GM15510 (cell line): Measurements from ENCODE around the gene PCBP2.

ENCODE experiments used
- POLR2A ChIP-seq: IDR thresholded peaks from 3 replicates; pipeline ENCODE4 v1.6.1; 2011; ENCODE audit warnings: borderline replicate concordance; ENCODE audit not compliant: insufficient read length; ENCODE audit errors: extremely low read depth

PCBP2 gene

DNA sequence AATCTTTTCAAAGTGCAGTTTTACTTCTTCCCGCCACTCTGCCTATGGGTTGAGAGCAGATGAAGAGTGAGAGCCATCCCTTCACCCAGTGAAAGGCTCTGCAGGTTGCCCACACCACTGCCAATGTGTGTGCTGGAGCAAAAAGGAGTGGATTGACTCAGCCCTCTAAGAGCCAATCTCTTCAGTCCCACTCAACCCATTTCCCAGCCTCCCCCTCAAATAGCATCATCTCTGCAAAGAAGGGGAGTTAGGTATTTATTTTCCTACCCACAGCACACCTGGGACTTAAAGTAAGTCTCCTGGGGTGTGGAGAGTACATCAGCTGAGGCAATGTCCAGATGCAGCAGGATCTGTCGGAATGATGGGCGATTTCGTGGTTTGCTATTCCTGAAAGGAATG is 32.1 kb downstream of the PCBP2 start:
- TF ChIP-seq POLR2A: no peak

DNA sequence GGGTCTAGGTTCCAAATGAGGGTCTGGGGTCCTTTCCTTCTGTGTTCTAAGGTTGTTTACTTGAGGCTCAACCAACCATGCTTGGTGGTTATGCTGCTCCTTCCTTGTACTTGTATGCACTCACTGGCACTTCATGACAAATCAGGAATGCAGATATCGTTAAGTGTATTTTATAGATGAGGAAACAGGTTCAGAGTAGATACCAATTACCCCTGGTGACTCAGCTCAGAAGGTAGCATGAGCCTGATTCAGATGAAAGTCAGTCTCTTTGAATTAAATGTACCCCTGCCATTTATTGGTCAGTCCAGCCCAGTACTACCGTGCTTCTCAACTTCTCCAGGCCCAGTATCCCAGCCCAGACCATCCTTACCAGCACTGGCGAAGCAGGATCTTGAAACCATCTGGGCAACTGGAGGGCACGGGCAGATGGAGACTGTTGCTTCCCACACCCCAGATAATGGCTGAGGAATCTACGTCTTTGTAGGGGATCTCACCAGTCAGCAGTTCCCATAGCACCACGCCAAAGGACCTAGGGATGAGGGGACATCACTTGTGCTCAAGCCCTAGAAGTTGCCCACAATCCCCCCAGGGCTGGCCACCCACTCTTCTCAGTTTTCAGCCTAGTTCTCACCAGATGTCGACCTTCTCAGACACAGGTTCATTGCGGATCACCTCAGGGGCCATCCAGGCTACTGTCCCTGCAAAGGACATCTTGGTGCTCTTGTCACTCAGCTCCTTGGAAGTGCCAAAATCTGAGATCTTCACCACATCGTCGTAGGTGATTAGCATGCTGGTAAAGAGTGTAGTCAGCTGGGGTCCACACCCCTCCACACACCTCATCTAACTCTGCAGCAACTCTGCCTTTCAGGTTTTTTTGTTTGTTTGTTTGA is 33.0 kb downstream of the PCBP2 start:
- no peak for TF ChIP-seq POLR2A

- no peak for TF ChIP-seq POLR2A
Observed at GRCh38 chr12:53485955-53486735, 34.2 kb downstream of the PCBP2 start.

- no peak for TF ChIP-seq POLR2A
Observed at GRCh38 chr12:53486736-53487487, 35.0 kb downstream of the PCBP2 start.

DNA sequence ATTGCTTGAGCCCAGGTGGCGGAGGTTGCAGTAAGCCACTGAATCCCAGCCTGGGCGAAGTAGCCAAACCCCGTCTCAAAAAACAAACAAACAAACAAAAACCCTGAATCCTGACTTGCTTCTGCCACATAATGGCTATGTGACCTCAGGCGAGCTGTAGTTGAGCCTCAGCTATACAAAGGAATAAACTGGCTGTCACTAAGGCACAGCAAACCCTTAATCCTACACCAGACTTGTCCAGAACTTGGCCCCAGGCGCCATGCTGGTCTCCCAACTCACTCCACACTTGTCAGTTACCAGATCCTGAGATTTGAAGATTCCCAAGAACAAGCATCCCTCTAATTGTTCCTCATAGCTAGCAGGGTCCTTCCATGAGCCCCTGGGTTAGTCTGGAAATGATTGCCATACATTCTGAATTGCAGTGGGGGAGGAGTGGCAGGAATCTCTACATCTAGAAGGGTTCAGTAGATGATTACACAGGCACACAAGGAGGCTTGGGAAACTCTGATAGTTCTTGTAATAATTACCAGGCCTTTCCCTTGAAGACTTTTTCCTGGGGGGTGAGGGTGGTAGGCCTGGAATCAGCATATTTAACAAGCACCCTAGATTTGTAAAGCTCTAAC is 37.5 kb downstream of the PCBP2 start:
- no peak for TF ChIP-seq POLR2A

GRCh38 chr12:53492188-53492587 is 40.3 kb downstream of the PCBP2 start:
- TF ChIP-seq POLR2A: no peak

DNA sequence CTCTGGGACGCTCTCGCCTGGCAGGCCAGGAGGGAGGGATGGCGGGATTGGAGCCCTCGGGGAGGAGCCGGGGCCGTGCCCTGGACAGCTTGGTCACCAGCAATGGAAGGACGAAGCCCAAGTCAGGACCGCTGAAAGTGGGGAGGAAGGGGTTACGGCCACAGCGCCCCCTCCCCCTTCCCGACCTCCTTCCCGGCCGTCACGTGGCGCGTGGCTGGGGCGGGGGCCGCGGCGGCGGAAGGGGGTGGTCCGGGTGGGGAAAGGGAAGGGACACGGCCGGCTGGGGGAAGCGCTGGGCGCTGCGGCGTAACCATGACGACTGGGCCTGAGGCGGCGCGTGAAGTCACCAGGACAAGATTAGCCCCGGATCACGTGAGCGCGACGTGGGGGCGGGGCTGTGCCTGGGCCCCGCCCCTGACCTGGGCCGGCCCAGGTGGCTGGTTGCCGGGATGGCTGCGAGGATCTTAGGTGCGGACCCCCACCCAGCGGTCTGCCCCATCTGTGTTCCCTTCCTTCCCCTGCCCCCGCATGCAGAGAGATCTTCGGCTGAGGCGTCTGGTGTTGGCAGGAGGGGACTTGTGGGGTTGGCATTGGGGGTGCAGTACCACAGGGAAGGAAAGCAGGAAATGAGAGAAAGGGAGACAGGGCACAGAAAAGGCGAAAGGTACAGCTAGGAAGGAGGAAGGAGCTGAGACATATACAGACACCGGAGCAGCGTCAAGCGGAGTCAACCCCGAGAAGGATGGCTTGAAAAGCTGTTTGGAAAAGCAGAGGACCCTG is 41.1 kb downstream of the PCBP2 start:
- TF ChIP-seq POLR2A: peak; percentile 84

DNA sequence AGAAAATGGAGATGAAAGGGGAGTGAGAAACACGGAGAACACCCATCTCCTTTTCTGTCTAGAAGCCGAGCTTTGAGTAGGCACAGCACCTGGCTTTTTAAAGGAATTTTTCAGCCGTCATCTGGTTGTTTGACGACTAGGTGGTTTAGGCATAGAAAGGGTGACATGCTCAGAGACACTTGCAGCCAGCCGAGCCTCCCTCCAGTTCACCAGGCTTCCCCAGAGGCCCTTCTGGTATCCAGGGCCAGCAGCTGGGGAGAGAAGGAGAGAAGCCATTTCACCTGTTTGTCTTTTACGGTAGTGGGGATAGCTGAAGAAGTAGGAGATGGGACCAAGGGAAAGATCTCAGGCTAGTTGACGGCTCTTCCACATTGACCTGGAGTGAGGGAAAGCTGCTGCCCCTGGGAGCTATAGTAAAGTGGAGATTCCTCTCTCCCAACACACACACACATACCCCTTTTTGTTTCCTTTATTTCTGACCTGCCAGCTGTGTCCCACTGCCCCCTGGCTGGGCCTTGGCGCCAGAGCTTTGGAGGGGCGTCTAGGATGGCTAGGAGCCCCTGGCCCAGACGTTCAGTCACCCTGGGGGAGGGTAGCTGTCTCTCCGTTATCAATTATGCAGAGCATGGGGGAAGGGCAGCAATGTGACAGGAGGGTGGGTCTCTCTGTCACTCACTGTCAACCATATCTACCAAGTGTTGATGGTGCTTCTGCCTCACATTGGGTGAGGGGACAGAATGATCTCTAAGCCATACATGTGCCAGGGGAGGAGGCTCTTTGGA is 41.9 kb downstream of the PCBP2 start:
- no peak for TF ChIP-seq POLR2A

DNA sequence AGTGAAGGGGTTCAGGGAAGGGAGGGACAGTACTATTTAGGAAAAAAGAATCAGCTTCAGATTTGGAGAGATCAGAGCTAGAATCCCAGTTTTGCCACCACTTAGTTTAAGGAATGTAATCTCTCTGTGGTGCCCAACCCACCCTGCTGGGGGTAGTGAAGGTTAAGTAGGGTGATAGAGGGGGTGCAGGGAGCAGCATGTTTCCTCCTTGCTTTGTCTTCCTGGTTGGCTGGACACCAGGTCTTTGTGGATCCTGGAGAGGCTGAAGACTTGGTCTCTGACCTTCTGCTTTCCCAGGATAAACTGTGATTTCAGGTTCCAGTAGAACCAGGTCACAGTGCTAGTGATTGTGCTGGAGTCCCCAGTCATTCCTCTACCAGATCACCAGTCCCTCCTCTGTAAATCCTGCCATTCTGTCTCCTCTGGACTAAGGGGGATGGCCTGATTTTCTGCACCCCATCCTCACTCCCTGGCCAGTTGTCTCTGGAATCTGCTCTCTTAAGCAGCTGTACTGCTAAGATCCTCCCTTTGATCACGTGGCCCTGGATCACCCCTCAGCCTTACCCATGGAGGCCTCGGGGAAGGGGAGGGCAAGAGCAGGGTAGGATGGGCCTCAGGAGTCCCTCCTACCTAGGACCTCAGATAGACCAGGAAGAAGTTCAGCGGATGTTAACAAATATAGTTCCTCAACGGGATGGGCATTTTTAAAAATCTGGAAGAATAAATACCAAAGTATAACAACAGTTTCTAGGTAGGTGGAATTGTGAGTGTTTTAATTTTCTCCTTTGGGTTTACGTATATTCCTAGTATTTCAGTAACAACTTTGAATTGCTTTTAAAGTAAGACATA is 44.2 kb downstream of the PCBP2 start:
- TF ChIP-seq POLR2A: no peak

- no peak for TF ChIP-seq POLR2A
Observed at GRCh38 chr12:53496752-53497032, 44.8 kb downstream of the PCBP2 start.

GRCh38 chr12:53497461-53497860 is 45.6 kb downstream of the PCBP2 start:
- TF ChIP-seq POLR2A: no peak

GRCh38 chr12:53498235-53498630 is 46.3 kb downstream of the PCBP2 start:
- TF ChIP-seq POLR2A: no peak
